H9 (cell line): ENCODE measurements around the gene APLP2. TPM values are rescaled to one million over a fixed set of nuclear protein-coding genes. Genes with fewer than 3 reads are reported as not detected.

Experiments
- DNase-seq: peaks from one replicate; pipeline ENCODE4 v3.0.0-alpha.2; 2017
- H2AFZ ChIP-seq: one replicate; pipeline ENCODE4 v1.6.1; 2013; ENCODE audit warnings: mild to moderate bottlenecking, low read length, control low read depth, moderate library complexity
- H2AK5ac ChIP-seq: 2 replicates; pipeline ENCODE4 v1.6.1; 2013; ENCODE audit warnings: low read length, control low read depth, mixed read lengths; ENCODE audit not compliant: insufficient read length
- H2BK120ac ChIP-seq: one replicate; pipeline ENCODE4 v1.6.1; 2013; ENCODE audit warnings: low read depth, mild to moderate bottlenecking, low read length, control low read depth, inconsistent platforms; ENCODE audit not compliant: poor library complexity, severe bottlenecking
- H2BK12ac ChIP-seq: 2 replicates; pipeline ENCODE4 v1.6.1; 2013; ENCODE audit warnings: low read length, control low read depth, mixed read lengths, low read depth; ENCODE audit not compliant: insufficient read length
- H2BK15ac ChIP-seq: 2 replicates; pipeline ENCODE4 v1.6.1; 2013; ENCODE audit warnings: low read depth, low read length, control low read depth
- H2BK20ac ChIP-seq: one replicate; pipeline ENCODE4 v1.6.1; 2013; ENCODE audit warnings: low read depth, mild to moderate bottlenecking, low read length, control low read depth, inconsistent platforms; ENCODE audit not compliant: poor library complexity, severe bottlenecking
- H2BK5ac ChIP-seq: 2 replicates; pipeline ENCODE4 v1.6.1; 2013; ENCODE audit warnings: low read length, control low read depth, mixed read lengths; ENCODE audit not compliant: insufficient read length
- H3K14ac ChIP-seq: 2 replicates; pipeline ENCODE4 v1.6.1; 2013; ENCODE audit warnings: low read length, control low read depth; ENCODE audit not compliant: insufficient read depth
- H3K18ac ChIP-seq: 2 replicates; pipeline ENCODE4 v1.6.1; 2013; ENCODE audit warnings: low read depth, mild to moderate bottlenecking, mixed read lengths, low read length, control low read depth; ENCODE audit not compliant: insufficient read length
- H3K23ac ChIP-seq: 2 replicates; pipeline ENCODE4 v1.6.1; 2013; ENCODE audit warnings: low read length, control low read depth, mixed read lengths, low read depth; ENCODE audit not compliant: insufficient read length
- H3K23me2 ChIP-seq: 2 replicates; pipeline ENCODE4 v1.6.1; 2013; ENCODE audit warnings: low read depth, mild to moderate bottlenecking, mixed read lengths, low read length, control low read depth; ENCODE audit not compliant: insufficient read length, poor library complexity, severe bottlenecking
- H3K27ac ChIP-seq: 2 replicates; pipeline ENCODE4 v1.5.1; 2013; ENCODE audit warnings: low read length, control low read depth, mixed read lengths, low read depth; ENCODE audit not compliant: insufficient read length
- H3K27me3 ChIP-seq: 2 replicates; pipeline ENCODE4 v1.6.1; 2013; ENCODE audit warnings: low read length, control low read depth, inconsistent platforms; ENCODE audit not compliant: insufficient read depth
- H3K4ac ChIP-seq: 2 replicates; pipeline ENCODE4 v1.6.1; 2013; ENCODE audit warnings: low read depth, mild to moderate bottlenecking, control low read depth, inconsistent platforms, low read length, moderate library complexity
- H3K4me1 ChIP-seq: 2 replicates; pipeline ENCODE4 v1.6.1; 2013; ENCODE audit warnings: low read length, control low read depth, inconsistent platforms; ENCODE audit not compliant: insufficient read depth
- H3K4me2 ChIP-seq: 2 replicates; pipeline ENCODE4 v1.6.1; 2013; ENCODE audit warnings: low read length, control low read depth, mixed read lengths; ENCODE audit not compliant: insufficient read length, insufficient read depth
- H3K56ac ChIP-seq: 2 replicates; pipeline ENCODE4 v1.6.1; 2013; ENCODE audit warnings: low read depth, mild to moderate bottlenecking, mixed read lengths, low read length, control low read depth; ENCODE audit not compliant: insufficient read length
- H3K79me1 ChIP-seq: 2 replicates; pipeline ENCODE4 v1.6.1; 2013; ENCODE audit warnings: low read depth, mild to moderate bottlenecking, moderate library complexity, low read length, control low read depth, inconsistent platforms; ENCODE audit not compliant: insufficient read depth, poor library complexity, severe bottlenecking
- H3K79me2 ChIP-seq: 2 replicates; pipeline ENCODE4 v1.6.1; 2013; ENCODE audit warnings: low read length, control low read depth, inconsistent platforms; ENCODE audit not compliant: insufficient read depth
- H3K9ac ChIP-seq: 2 replicates; pipeline ENCODE4 v1.6.1; 2013; ENCODE audit warnings: low read length, control low read depth, mixed read lengths; ENCODE audit not compliant: insufficient read length; ENCODE audit errors: extremely low read depth
- H3K9me3 ChIP-seq: one replicate; pipeline ENCODE4 v1.6.1; 2013; ENCODE audit warnings: low read depth, low read length, inconsistent platforms; ENCODE audit not compliant: control insufficient read depth
- H3T11ph ChIP-seq: one replicate; pipeline ENCODE4 v1.6.1; 2013; ENCODE audit warnings: mild to moderate bottlenecking, low read length, control low read depth, inconsistent platforms
- H4K20me1 ChIP-seq: one replicate; pipeline ENCODE4 v1.6.1; 2013; ENCODE audit not compliant: control insufficient read depth, insufficient read length, insufficient read depth
- H4K5ac ChIP-seq: 2 replicates; pipeline ENCODE4 v1.6.1; 2013; ENCODE audit warnings: low read depth, mild to moderate bottlenecking, mixed read lengths, low read length, control low read depth; ENCODE audit not compliant: insufficient read length
- H4K8ac ChIP-seq: replicated peaks from 2 replicates; pipeline ENCODE4 v1.6.1; 2013; ENCODE audit warnings: low read length, control low read depth, mixed read lengths, low read depth; ENCODE audit not compliant: insufficient read length
- H4K91ac ChIP-seq: 2 replicates; pipeline ENCODE4 v1.6.1; 2013; ENCODE audit warnings: low read depth, mild to moderate bottlenecking, moderate library complexity, mixed read lengths, low read length, control low read depth; ENCODE audit not compliant: insufficient read length
- H3K27ac Mint-ChIP-seq, 3 experiments: 2 replicates in 2 of 3; 3 replicates in 1 of 3; pipeline ENCODE4 v1.8.0; 2020 to 2021; ENCODE audit warnings: mixed read lengths in 3 of 3, mild to moderate bottlenecking in 1 of 3, moderate library complexity in 1 of 3
- H3K27me3 Mint-ChIP-seq: 2 replicates; pipeline ENCODE4 v1.8.0; 2021; ENCODE audit warnings: low read depth, mild to moderate bottlenecking, moderate library complexity, mixed read lengths
- H3K36me3 Mint-ChIP-seq, 3 experiments: 2 replicates in 2 of 3; 3 replicates in 1 of 3; pipeline ENCODE4 v1.8.0; 2020 to 2021; ENCODE audit warnings: low read depth in 3 of 3, mixed read lengths in 3 of 3; ENCODE audit not compliant: insufficient read depth in 1 of 3
- H3K4me1 Mint-ChIP-seq, 2 experiments: 2 replicates each; pipeline ENCODE4 v1.8.0; 2020; ENCODE audit warnings: mixed read lengths in 2 of 2
- H3K4me3 Mint-ChIP-seq, 2 experiments: 2 replicates in 1 of 2; 3 replicates in 1 of 2; pipeline ENCODE4 v1.8.0; 2020 to 2021; ENCODE audit warnings: mild to moderate bottlenecking in 2 of 2, mixed read lengths in 2 of 2, moderate library complexity in 1 of 2
- H3K9me3 Mint-ChIP-seq, 2 experiments: 2 replicates in 1 of 2; 3 replicates in 1 of 2; pipeline ENCODE4 v1.8.0; 2020; ENCODE audit warnings: mild to moderate bottlenecking in 2 of 2, mixed read lengths in 2 of 2, moderate library complexity in 1 of 2
- WGBS: extraction: QIAGEN DNeasy Blood & Tissue Kit; methylation state at CpG from one replicate; pipeline ENCODE4 v1.1.7; 2013; ENCODE audit warnings: missing lambda C conversion rate, low lambda C conversion rate, mixed read lengths; ENCODE audit not compliant: insufficient read length; ENCODE audit errors: extremely low coverage; 5-methylcytosine and 5-hydroxymethylcytosine counted together
- total RNA-seq: library from RNA; stranded (reverse); gene quantifications from 2 replicates; pipeline ENCODE4 v1.2.1, GENCODE V29; 2021
- TF ChIP-seq, protein P1 (sequence below): fragments of 200-600 bp; sonication (generic); conservative IDR thresholded peaks from 3 replicates; pipeline ENCODE4 v1.8.0; 2021; ENCODE audit warnings: antibody characterized with exemption, mild to moderate bottlenecking

Gene APLP2
- total RNA-seq, 1 experiment from 2014 or later: 328 TPM

DNA sequence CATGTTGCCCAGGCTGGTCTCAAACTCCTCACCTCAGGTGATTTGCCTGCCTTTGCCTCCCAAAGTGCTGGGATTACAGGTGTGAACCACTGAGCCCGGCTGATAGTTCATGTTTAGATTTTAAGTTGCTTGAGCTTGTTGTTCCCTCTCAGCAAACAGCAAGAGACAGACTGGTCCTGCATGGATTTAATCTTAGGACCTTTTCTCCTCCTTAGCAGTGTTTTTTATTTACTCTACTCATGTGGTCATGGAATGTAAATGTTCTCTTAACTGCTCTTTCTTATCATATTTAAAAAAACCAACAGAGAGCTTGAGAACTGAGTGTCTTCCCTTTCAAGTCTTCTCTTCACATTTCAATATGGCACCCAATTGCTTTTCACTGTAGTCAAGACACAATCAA is 44.3 kb upstream of the APLP2 start:
- Mint-ChIP-seq H3K36me3 (no peaks in the 10 kb centered on the region), H3K4me1 (peaks cover 7 to 8% of the 10 kb centered on the region in 2 experiments), H3K27ac (no peak overlapping the region), H3K9me3 (peaks cover 5 to 8% of the 10 kb centered on the region in 2 experiments), H3K27me3 (no peaks in the 10 kb centered on the region; the same call in 1 of the 2 replicates), H3K4me3 (no peak overlapping the region)
- no peaks in the 10 kb centered on the region for H3K79me1 ChIP-seq
- TF ChIP-seq, protein P1, sequence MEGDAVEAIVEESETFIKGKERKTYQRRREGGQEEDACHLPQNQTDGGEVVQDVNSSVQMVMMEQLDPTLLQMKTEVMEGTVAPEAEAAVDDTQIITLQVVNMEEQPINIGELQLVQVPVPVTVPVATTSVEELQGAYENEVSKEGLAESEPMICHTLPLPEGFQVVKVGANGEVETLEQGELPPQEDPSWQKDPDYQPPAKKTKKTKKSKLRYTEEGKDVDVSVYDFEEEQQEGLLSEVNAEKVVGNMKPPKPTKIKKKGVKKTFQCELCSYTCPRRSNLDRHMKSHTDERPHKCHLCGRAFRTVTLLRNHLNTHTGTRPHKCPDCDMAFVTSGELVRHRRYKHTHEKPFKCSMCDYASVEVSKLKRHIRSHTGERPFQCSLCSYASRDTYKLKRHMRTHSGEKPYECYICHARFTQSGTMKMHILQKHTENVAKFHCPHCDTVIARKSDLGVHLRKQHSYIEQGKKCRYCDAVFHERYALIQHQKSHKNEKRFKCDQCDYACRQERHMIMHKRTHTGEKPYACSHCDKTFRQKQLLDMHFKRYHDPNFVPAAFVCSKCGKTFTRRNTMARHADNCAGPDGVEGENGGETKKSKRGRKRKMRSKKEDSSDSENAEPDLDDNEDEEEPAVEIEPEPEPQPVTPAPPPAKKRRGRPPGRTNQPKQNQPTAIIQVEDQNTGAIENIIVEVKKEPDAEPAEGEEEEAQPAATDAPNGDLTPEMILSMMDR: no peak
- no peaks in the 10 kb centered on the region for H4K20me1 ChIP-seq
- no peak overlapping the region for H3K14ac ChIP-seq
- H3K23me2 ChIP-seq: no peaks in the 10 kb centered on the region
- H3K4me2 ChIP-seq: no peak overlapping the region
- no peaks in the 10 kb centered on the region for H3K79me2 ChIP-seq
- H3K27ac ChIP-seq: no peak overlapping the region
- no peak overlapping the region for H3K56ac ChIP-seq
- H3K27me3 ChIP-seq: no peaks in the 10 kb centered on the region
- H2BK5ac ChIP-seq: no peak overlapping the region
- no peak overlapping the region for H2AFZ ChIP-seq
- no peak overlapping the region for H2BK20ac ChIP-seq
- no CpG with 5 or more reads among the region's 1 CpG for WGBS
- H3T11ph ChIP-seq: no peak overlapping the region
- no peaks in the 10 kb centered on the region for H3K4me1 ChIP-seq
- no peak overlapping the region for H3K4ac ChIP-seq
- no peak overlapping the region for H2BK12ac ChIP-seq
- no peak overlapping the region for H3K9ac ChIP-seq
- H4K8ac ChIP-seq: no peak overlapping the region
- H3K9me3 ChIP-seq: no peaks in the 10 kb centered on the region
- no peak overlapping the region for H4K91ac ChIP-seq
- no peak for DNase-seq
- H3K18ac ChIP-seq: no peak overlapping the region
- H2BK120ac ChIP-seq: no peak overlapping the region
- no peak overlapping the region for H2AK5ac ChIP-seq
- H4K5ac ChIP-seq: no peak overlapping the region
- no peak overlapping the region for H3K23ac ChIP-seq
- H2BK15ac ChIP-seq: no peak overlapping the region
